WTC11 (cell line): ENCODE measurements around the gene TEX54.

Source experiments
- ATF2 ChIP-seq: sonication (generic); formaldehyde crosslinking; IDR thresholded peaks from 2 replicates; pipeline ENCODE4 v1.8.1; 2022; ENCODE audit warnings: low read depth, missing genetic modification reagents, borderline replicate concordance
- CREM ChIP-seq: sonication (generic); formaldehyde crosslinking; IDR thresholded peaks from 2 replicates; pipeline ENCODE4 v1.8.1; 2022; ENCODE audit warnings: mild to moderate bottlenecking, missing genetic modification reagents, moderate library complexity
- CTCF ChIP-seq: fragments of 200-600 bp; IDR thresholded peaks from 2 replicates; pipeline ENCODE4 v1.8.0; 2022; ENCODE audit warnings: antibody characterized with exemption
- ELF4 ChIP-seq: sonication (generic); formaldehyde crosslinking; IDR thresholded peaks from 2 replicates; pipeline ENCODE4 v1.8.1; 2022; ENCODE audit warnings: low read depth, mild to moderate bottlenecking, moderate library complexity, missing genetic modification reagents
- JUN ChIP-seq: sonication (generic); formaldehyde crosslinking; IDR thresholded peaks from 2 replicates; pipeline ENCODE4 v1.8.0; 2023; ENCODE audit warnings: mild to moderate bottlenecking, missing genetic modification reagents
- USF2 ChIP-seq: sonication (generic); formaldehyde crosslinking; IDR thresholded peaks from 2 replicates; pipeline ENCODE4 v1.8.1; 2023; ENCODE audit warnings: mild to moderate bottlenecking, missing genetic modification reagents, moderate library complexity

- no peak for TF ChIP-seq CTCF
- no peak for TF ChIP-seq ATF2 (CRISPR knock-in tag)
- TF ChIP-seq ELF4 (CRISPR knock-in tag) = no peak
- no peak for TF ChIP-seq JUN (CRISPR knock-in tag)
- TF ChIP-seq USF2 (CRISPR knock-in tag) = no peak
- TF ChIP-seq CREM = no peak
These were observed 16.1 kb downstream of the TEX54 start for GRCh38 chr11:62816557-62816956.
